ENCODE results near the gene MGAT4C.

Gene MGAT4C

GRCh38 chr12:85996280-85996679 lies 259.9 kb downstream of the MGAT4C start:
- no peak for TF ChIP-seq CTCF (IDR thresholded peaks at IDR 0.05; ENCODE audit: low read depth, low read length, missing control alignments)
- H3K4me3 ChIP-seq (ENCODE audit: low read depth, low read length), result no peak overlapping the region
- DNase-seq (ENCODE audit: low read depth), result no peak
- in situ Hi-C loops (cut with HindIII; ENCODE audit: low sequenced_read_pairs), result no loop called here

GRCh38 chr12:85993746-85994145 lies 262.4 kb downstream of the MGAT4C start:
- TF ChIP-seq CTCF (IDR thresholded peaks at IDR 0.05; ENCODE audit: low read depth, low read length, missing control alignments), result no peak
- in situ Hi-C loops (cut with HindIII; ENCODE audit: low sequenced_read_pairs), result no loop called here
- DNase-seq (ENCODE audit: low read depth), result no peak
- H3K4me3 ChIP-seq (ENCODE audit: low read depth, low read length), result no peak overlapping the region

GRCh38 chr12:85985996-85986395 lies 270.2 kb downstream of the MGAT4C start:
- no peak overlapping the region for H3K4me3 ChIP-seq (ENCODE audit: low read depth, low read length)
- no peak for TF ChIP-seq CTCF (IDR thresholded peaks at IDR 0.05; ENCODE audit: low read depth, low read length, missing control alignments)
- in situ Hi-C loops (cut with HindIII; ENCODE audit: low sequenced_read_pairs), result no loop called here
- no peak for DNase-seq (ENCODE audit: low read depth)

GRCh38 chr12:85983601-85984000 lies 272.6 kb downstream of the MGAT4C start:
- in situ Hi-C loops (cut with HindIII; ENCODE audit: low sequenced_read_pairs), result no loop called here
- TF ChIP-seq CTCF (IDR thresholded peaks at IDR 0.05; ENCODE audit: low read depth, low read length, missing control alignments), result no peak
- DNase-seq (ENCODE audit: low read depth), result no peak

GRCh38 chr12:85979641-85980040 lies 276.6 kb downstream of the MGAT4C start:
- no peak overlapping the region for H3K4me3 ChIP-seq (ENCODE audit: low read depth, low read length)
- DNase-seq (ENCODE audit: low read depth), result no peak
- no peak for TF ChIP-seq CTCF (IDR thresholded peaks at IDR 0.05; ENCODE audit: low read depth, low read length, missing control alignments)
- in situ Hi-C loops (cut with HindIII; ENCODE audit: low sequenced_read_pairs), result no loop called here

More at GRCh38 chr12:85983601-85984000, 272.6 kb downstream of the MGAT4C start:
- H3K4me3 ChIP-seq (ENCODE audit: low read depth, low read length), result no peak overlapping the region

- no peak overlapping the region for H3K4me3 ChIP-seq (ENCODE audit: low read depth, low read length)
- no peak for TF ChIP-seq CTCF (IDR thresholded peaks at IDR 0.05; ENCODE audit: low read depth, low read length, missing control alignments)
- DNase-seq (ENCODE audit: low read depth), result no peak
- in situ Hi-C loops (cut with HindIII; ENCODE audit: low sequenced_read_pairs), result no loop called here
Measured at GRCh38 chr12:85975716-85976115, 280.5 kb downstream of the MGAT4C start.

- no peak for TF ChIP-seq CTCF (IDR thresholded peaks at IDR 0.05; ENCODE audit: low read depth, low read length, missing control alignments)
- DNase-seq (ENCODE audit: low read depth), result no peak
- no peak overlapping the region for H3K4me3 ChIP-seq (ENCODE audit: low read depth, low read length)
- in situ Hi-C loops (cut with HindIII; ENCODE audit: low sequenced_read_pairs), result no loop called here
Measured at GRCh38 chr12:85971800-85972199, 284.4 kb downstream of the MGAT4C start.

Measured in astrocyte of the cerebellum (primary cell).